ENCODE results near the gene BCAR3. TPM values are rescaled to one million over a fixed set of nuclear protein-coding genes. Genes with fewer than 3 reads are reported as not detected.

Gene BCAR3
- total RNA-seq, 2 experiments from 2014 or later: 0.46 to 0.99 TPM

- POLR2A ChIA-PET: no interaction called here
Observed at GRCh38 chr1:93541045-93541444, 140.6 kb downstream of the BCAR3 start.

GRCh38 chr1:93537924-93538323 is 143.7 kb downstream of the BCAR3 start:
- POLR2A ChIA-PET: no interaction called here

More at GRCh38 chr1:93541045-93541444, 140.6 kb downstream of the BCAR3 start:
- CTCF ChIA-PET: no interaction called here

GRCh38 chr1:93537396-93537795 is 144.2 kb downstream of the BCAR3 start:
- POLR2A ChIA-PET: no interaction called here
- CTCF ChIA-PET: no interaction called here

More at GRCh38 chr1:93537924-93538323, 143.7 kb downstream of the BCAR3 start:
- CTCF ChIA-PET: no interaction called here

- POLR2A ChIA-PET: no interaction called here
- CTCF ChIA-PET: no interaction called here
Observed at GRCh38 chr1:93533677-93534076, 148.0 kb downstream of the BCAR3 start.

- CTCF ChIA-PET: interaction anchor here (0.6 kb wide), 1 partner anchor 60 kb away, joined by 3 read pairs; no protein-coding TSS in a partner anchor
- POLR2A ChIA-PET: no interaction called here
Observed at GRCh38 chr1:93532780-93533378, 148.8 kb downstream of the BCAR3 start.

GRCh38 chr1:93531193-93531592 is 150.4 kb downstream of the BCAR3 start:
- ChIA-PET POLR2A (no interaction called here), CTCF (no interaction called here)

- ChIA-PET CTCF (no interaction called here), POLR2A (no interaction called here)
Observed at GRCh38 chr1:93528412-93528811, 153.2 kb downstream of the BCAR3 start.

GRCh38 chr1:93526431-93526830 is 155.2 kb downstream of the BCAR3 start:
- CTCF ChIA-PET: no interaction called here
- POLR2A ChIA-PET: no interaction called here

GRCh38 chr1:93525431-93525830 is 156.2 kb downstream of the BCAR3 start:
- CTCF ChIA-PET: no interaction called here
- POLR2A ChIA-PET: no interaction called here

- CTCF ChIA-PET: no interaction called here
Observed at GRCh38 chr1:93522721-93523120, 158.9 kb downstream of the BCAR3 start.

GRCh38 chr1:93521618-93522017 is 160.0 kb downstream of the BCAR3 start:
- POLR2A ChIA-PET: no interaction called here
- CTCF ChIA-PET: no interaction called here

More at GRCh38 chr1:93522721-93523120, 158.9 kb downstream of the BCAR3 start:
- POLR2A ChIA-PET: no interaction called here

- POLR2A ChIA-PET: no interaction called here
- CTCF ChIA-PET: no interaction called here
Observed at GRCh38 chr1:93519199-93519829, 162.3 kb downstream of the BCAR3 start.

GRCh38 chr1:93518516-93518915 is 163.1 kb downstream of the BCAR3 start:
- POLR2A ChIA-PET: no interaction called here
- CTCF ChIA-PET: no interaction called here

GRCh38 chr1:93516164-93516563 is 165.5 kb downstream of the BCAR3 start:
- CTCF ChIA-PET: no interaction called here
- POLR2A ChIA-PET: no interaction called here

Other genes with a start within 250 kb of the BCAR3 start
- under 1 TPM; 0.65 to 0.67 TPM for gene FNBP1L, start 233.7 kb downstream of the BCAR3 start, total RNA-seq
- gene DNTTIP2, start 197.4 kb upstream of the BCAR3 start, total RNA-seq: 100 to 1,000 TPM; 107 to 108 TPM
- 10 to 100 TPM; 19.6 to 21.2 TPM for gene GCLM, start 227.6 kb upstream of the BCAR3 start, total RNA-seq